D721Med (cell line): ENCODE data around the gene KSR1.

Experiments
- DNase-seq: peaks from one replicate; pipeline ENCODE4 v3.0.0; 2011; ENCODE audit warnings: low spot score; ENCODE audit not compliant: insufficient read length
- FAIRE-seq: peaks from 2 replicates; lab custom pipeline; 2011; peaks lifted over from hg19 to GRCh38; lab: Jason Lieb, UNC
- TF ChIP-seq, protein P1 (sequence below): IDR thresholded peaks from 2 replicates; pipeline ENCODE4 v1.5.1; 2012; ENCODE audit warnings: mild to moderate bottlenecking, control low read depth; ENCODE audit not compliant: insufficient read depth; ENCODE audit errors: missing control alignments

Gene KSR1

GRCh38 chr17:27535178-27535928 is 79.1 kb downstream of the KSR1 start:
- TF ChIP-seq, protein P1, sequence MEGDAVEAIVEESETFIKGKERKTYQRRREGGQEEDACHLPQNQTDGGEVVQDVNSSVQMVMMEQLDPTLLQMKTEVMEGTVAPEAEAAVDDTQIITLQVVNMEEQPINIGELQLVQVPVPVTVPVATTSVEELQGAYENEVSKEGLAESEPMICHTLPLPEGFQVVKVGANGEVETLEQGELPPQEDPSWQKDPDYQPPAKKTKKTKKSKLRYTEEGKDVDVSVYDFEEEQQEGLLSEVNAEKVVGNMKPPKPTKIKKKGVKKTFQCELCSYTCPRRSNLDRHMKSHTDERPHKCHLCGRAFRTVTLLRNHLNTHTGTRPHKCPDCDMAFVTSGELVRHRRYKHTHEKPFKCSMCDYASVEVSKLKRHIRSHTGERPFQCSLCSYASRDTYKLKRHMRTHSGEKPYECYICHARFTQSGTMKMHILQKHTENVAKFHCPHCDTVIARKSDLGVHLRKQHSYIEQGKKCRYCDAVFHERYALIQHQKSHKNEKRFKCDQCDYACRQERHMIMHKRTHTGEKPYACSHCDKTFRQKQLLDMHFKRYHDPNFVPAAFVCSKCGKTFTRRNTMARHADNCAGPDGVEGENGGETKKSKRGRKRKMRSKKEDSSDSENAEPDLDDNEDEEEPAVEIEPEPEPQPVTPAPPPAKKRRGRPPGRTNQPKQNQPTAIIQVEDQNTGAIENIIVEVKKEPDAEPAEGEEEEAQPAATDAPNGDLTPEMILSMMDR: no peak
- no peak for FAIRE-seq
- no peak for DNase-seq

- TF ChIP-seq, protein P1: no peak
- FAIRE-seq (no peak), DNase-seq (no peak)
Measured at GRCh38 chr17:27535975-27536374, 79.7 kb downstream of the KSR1 start.

- TF ChIP-seq, protein P1: no peak
- FAIRE-seq (no peak), DNase-seq (no peak)
Measured at GRCh38 chr17:27536781-27537180, 80.5 kb downstream of the KSR1 start.

GRCh38 chr17:27538156-27538955 is 82.1 kb downstream of the KSR1 start:
- TF ChIP-seq, protein P1: no peak
- no peak for FAIRE-seq
- no peak for DNase-seq

GRCh38 chr17:27539152-27539551 is 82.9 kb downstream of the KSR1 start:
- TF ChIP-seq, protein P1: no peak
- FAIRE-seq: no peak

DNA sequence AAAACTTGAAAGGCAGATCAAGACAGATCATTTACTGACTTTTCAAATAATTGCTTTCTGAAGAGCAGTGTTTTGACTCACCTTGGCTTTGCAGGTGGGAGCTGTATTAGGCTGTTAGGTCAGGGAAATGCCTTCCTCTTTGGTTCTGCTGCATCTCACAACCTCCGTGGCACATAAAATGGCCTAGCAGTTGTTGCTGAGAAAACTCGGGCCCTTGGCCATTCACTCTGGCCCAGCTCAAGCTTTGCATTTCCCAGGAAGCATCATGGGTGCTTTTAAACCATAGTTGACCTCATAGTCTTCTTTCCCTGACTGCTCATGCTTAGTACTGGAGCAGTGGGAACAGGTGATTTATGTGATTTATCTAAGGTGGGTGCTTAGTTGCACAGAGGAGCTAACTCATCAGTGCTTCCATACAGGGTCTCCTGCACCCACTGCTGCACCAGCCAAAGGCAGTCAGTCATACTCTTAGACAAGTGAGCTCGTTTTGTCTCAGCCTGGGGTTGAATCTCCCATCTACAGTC is 83.6 kb downstream of the KSR1 start:
- TF ChIP-seq, protein P1: no peak
- DNase-seq: no peak

More at GRCh38 chr17:27539152-27539551, 82.9 kb downstream of the KSR1 start:
- no peak for DNase-seq

More for the DNA sequence above, 83.6 kb downstream of the KSR1 start:
- FAIRE-seq: no peak
